SK-N-SH treated with all-trans-retinoic acid at 6 μM for 48 hours (cell line): Measurements from ENCODE around the gene LRPPRC.
"Not testable (repeated sequence)": the region's sequence is repeated elsewhere in the genome, so short reads cannot be mapped to it uniquely, and the experiment has no call there.

Experiments
- ATAC-seq: fragments of 200-7000 bp; cut with Tn5 transposase; 3 replicates; pipeline ENCODE4 v1.9.1; 2020; ENCODE audit warnings: mild to moderate bottlenecking, moderate library complexity
- ARNTL ChIP-seq: fragments of 450-650 bp; formaldehyde crosslinking; IDR thresholded peaks from 2 replicates; pipeline ENCODE4 v1.5.0; 2020; ENCODE audit warnings: low read depth, mild to moderate bottlenecking, moderate library complexity, borderline replicate concordance
- BACH2 ChIP-seq: fragments of 250-450 bp; sonication (Bioruptor Pico); IDR thresholded peaks from 2 replicates; pipeline ENCODE4 v1.9.0; 2021; ENCODE audit warnings: mild to moderate bottlenecking, borderline replicate concordance
- CREB5 ChIP-seq: fragments of 250-450 bp; sonication (Bioruptor Pico); IDR thresholded peaks from 2 replicates; pipeline ENCODE4 v1.5.1; 2020; ENCODE audit warnings: low read depth, mild to moderate bottlenecking, moderate library complexity
- CSDC2 ChIP-seq: fragments of 250-450 bp; sonication (Bioruptor Pico); IDR thresholded peaks from 2 replicates; pipeline ENCODE4 v1.5.0; 2020; ENCODE audit warnings: mild to moderate bottlenecking, moderate library complexity
- CSRNP3 ChIP-seq: fragments of 250-450 bp; sonication (Bioruptor Pico); IDR thresholded peaks from 2 replicates; pipeline ENCODE4 v1.5.1; 2021; ENCODE audit warnings: mild to moderate bottlenecking, moderate library complexity
- ISL1 ChIP-seq: fragments of 250-450 bp; sonication (Bioruptor Pico); IDR thresholded peaks from 2 replicates; pipeline ENCODE4 v2.1.2; 2022; ENCODE audit warnings: mild to moderate bottlenecking, moderate library complexity
- PATZ1 ChIP-seq: fragments of 250-450 bp; sonication (Bioruptor Pico); IDR thresholded peaks from 2 replicates; pipeline ENCODE4 v1.8.0; 2020; ENCODE audit warnings: mild to moderate bottlenecking, moderate library complexity, borderline replicate concordance
- POU6F1 ChIP-seq: fragments of 250-450 bp; sonication (Bioruptor Pico); IDR thresholded peaks from 2 replicates; pipeline ENCODE4 v1.8.0; 2021; ENCODE audit warnings: low read depth, mild to moderate bottlenecking, moderate library complexity, borderline replicate concordance
- PPARA ChIP-seq: fragments of 250-450 bp; sonication (Bioruptor Pico); IDR thresholded peaks from 2 replicates; pipeline ENCODE4 v1.5.0; 2020; ENCODE audit warnings: mild to moderate bottlenecking, borderline replicate concordance
- RARB ChIP-seq: fragments of 250-450 bp; sonication (Bioruptor Pico); IDR thresholded peaks from 2 replicates; pipeline ENCODE4 v1.8.0; 2021; ENCODE audit warnings: mild to moderate bottlenecking, moderate library complexity
- SNAI2 ChIP-seq: fragments of 250-450 bp; sonication (Bioruptor Pico); IDR thresholded peaks from 2 replicates; pipeline ENCODE4 v1.5.0; 2020; ENCODE audit warnings: mild to moderate bottlenecking, moderate library complexity
- TCF4 ChIP-seq: fragments of 250-450 bp; sonication (Bioruptor Pico); IDR thresholded peaks from 2 replicates; pipeline ENCODE4 v1.8.0; 2021; ENCODE audit warnings: mild to moderate bottlenecking, moderate library complexity, borderline replicate concordance
- TOX ChIP-seq: fragments of 250-450 bp; sonication (Bioruptor Pico); IDR thresholded peaks from 2 replicates; pipeline ENCODE4 v1.8.0; 2021; ENCODE audit warnings: mild to moderate bottlenecking, moderate library complexity, borderline replicate concordance
- TSHZ2 ChIP-seq: fragments of 250-450 bp; sonication (Bioruptor Pico); IDR thresholded peaks from 2 replicates; pipeline ENCODE4 v1.5.0; 2020; ENCODE audit warnings: mild to moderate bottlenecking, moderate library complexity
- ZC3H10 ChIP-seq: fragments of 250-450 bp; sonication (Bioruptor Pico); IDR thresholded peaks from 2 replicates; pipeline ENCODE4 v1.5.1; 2021; ENCODE audit warnings: mild to moderate bottlenecking, moderate library complexity
- ZFP30 ChIP-seq: fragments of 450-650 bp; formaldehyde crosslinking; IDR thresholded peaks from 2 replicates; pipeline ENCODE4 v1.5.0; 2022; ENCODE audit warnings: mild to moderate bottlenecking, moderate library complexity
- ZNF565 ChIP-seq: fragments of 450-650 bp; formaldehyde crosslinking; conservative IDR thresholded peaks from 2 replicates; pipeline ENCODE4 v1.5.0; 2020; ENCODE audit warnings: low read depth, mild to moderate bottlenecking, moderate library complexity
- ZNF70 ChIP-seq: fragments of 450-650 bp; formaldehyde crosslinking; IDR thresholded peaks from 2 replicates; pipeline ENCODE4 v1.5.0; 2020; ENCODE audit warnings: mild to moderate bottlenecking, moderate library complexity
- ZNF8 ChIP-seq: fragments of 450-650 bp; formaldehyde crosslinking; IDR thresholded peaks from 2 replicates; pipeline ENCODE4 v1.5.0; 2020; ENCODE audit warnings: mild to moderate bottlenecking, moderate library complexity

LRPPRC gene

GRCh38 chr2:44038277-44038676, 42.5 kb upstream of the LRPPRC start:
- no peak for ATAC-seq
- no peak for TF ChIP-seq CSRNP3
- no peak for TF ChIP-seq PATZ1 (CRISPR knock-in tag)
- TF ChIP-seq ZNF70 (CRISPR knock-in tag) = no peak
- TF ChIP-seq TOX (CRISPR knock-in tag) = no peak
- no peak for TF ChIP-seq CREB5
- no peak for TF ChIP-seq BACH2 (CRISPR knock-in tag)
- no peak for TF ChIP-seq RARB (CRISPR knock-in tag)

- ATAC-seq = no peak
- TF ChIP-seq ISL1 (CRISPR knock-in tag) (no peak), ZFP30 (CRISPR knock-in tag) (no peak), TSHZ2 (CRISPR knock-in tag) (no peak), CSRNP3 (no peak), ZNF565 (CRISPR knock-in tag) (no peak), ARNTL (no peak), CSDC2 (CRISPR knock-in tag) (no peak), CREB5 (no peak), TCF4 (no peak), PPARA (CRISPR knock-in tag) (no peak), SNAI2 (no peak), ZNF70 (CRISPR knock-in tag) (no peak), BACH2 (CRISPR knock-in tag) (no peak), TOX (CRISPR knock-in tag) (no peak), ZC3H10 (CRISPR knock-in tag) (no peak), ZNF8 (CRISPR knock-in tag) (no peak)
These were observed 41.4 kb upstream of the LRPPRC start for GRCh38 chr2:44037221-44037620.

- no peak for ATAC-seq
- no peak for TF ChIP-seq CSRNP3
- no peak for TF ChIP-seq TOX (CRISPR knock-in tag)
- TF ChIP-seq PATZ1 (CRISPR knock-in tag) = no peak
- TF ChIP-seq ARNTL = no peak
- no peak for TF ChIP-seq POU6F1 (CRISPR knock-in tag)
- TF ChIP-seq SNAI2 = no peak
- TF ChIP-seq, all 23 proteins: peak for 0
These were observed 38.2 kb upstream of the LRPPRC start for GRCh38 chr2:44033947-44034346.

GRCh38 chr2:44027076-44027475, 31.3 kb upstream of the LRPPRC start:
- ATAC-seq = not testable (repeated sequence)
